ENCODE results near the gene CRHR2.
"Not testable (repeated sequence)": the region's sequence is repeated elsewhere in the genome, so short reads cannot be mapped to it uniquely, and the experiment has no call there.

Gene CRHR2

DNA sequence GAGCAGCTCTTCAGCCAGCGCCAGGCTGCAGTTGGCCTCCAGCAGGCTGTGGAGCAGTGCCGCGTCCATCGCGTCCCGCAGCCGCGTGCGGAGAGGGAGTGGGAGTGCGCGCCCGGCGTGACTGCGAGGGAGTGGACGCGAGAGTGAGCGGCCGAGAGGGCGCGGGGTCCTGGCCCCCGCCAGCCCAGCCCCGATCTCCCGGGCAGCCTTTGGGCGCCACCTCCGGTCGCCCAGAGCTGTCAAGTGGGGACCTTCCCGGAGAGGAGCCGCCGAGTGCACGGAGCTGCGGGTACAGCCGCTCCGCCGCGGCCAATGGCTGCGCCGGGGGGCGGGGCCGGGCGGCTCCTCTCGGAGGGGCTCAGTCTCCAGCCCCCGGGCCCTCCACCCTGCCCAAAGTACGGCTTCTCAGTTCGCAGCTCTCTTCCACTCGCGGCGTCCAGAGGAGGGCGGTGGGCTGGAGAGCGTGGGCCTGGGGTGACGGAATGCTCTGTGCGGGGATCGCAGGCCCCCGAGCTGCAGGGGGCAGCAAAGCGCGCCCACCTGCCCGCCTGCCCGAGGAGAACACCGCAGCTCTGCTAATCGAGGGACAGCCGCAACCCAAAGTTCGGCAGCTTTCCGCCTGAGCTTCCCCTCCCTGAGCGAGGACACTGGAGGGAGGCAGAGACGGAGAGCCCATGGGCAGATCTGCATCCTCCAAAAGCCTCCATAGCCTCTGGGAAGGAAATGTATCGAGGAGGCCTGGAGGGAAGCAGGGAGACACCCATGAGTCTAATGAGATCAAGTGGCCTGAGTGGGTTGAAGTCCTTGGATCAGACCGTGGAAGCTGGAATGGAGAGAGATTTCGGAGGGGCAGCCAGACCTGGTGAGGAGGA is at the start of gene CRHR2:
TSS of gene CRHR2 (minus strand) at position 245 of the 872 bp plus-strand sequence. CDS start at position 69, 176 bp downstream.
- DNase-seq, result no peak

DNA sequence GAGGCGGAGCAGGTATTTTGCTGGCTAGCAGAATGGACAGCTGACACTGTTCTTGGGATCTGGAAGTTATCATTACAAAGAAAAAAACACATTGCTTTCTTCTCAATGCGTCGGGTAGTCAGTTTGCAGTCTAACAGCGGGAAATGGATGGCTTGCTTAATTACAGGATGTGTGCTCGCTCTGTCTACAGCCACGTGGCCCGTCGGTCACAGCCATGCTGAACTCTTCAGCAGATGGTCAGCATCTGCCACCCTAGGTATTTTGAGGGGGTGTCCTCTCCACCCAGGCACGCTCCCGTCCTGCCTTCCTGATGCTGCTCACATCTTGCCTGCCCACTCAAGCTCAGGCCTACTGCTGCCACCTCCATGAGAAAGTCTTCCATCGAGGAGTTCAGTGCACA is 49.3 kb upstream of the CRHR2 start:
- no peak for DNase-seq

GRCh38 chr7:30730996-30731395 is 48.7 kb upstream of the CRHR2 start:
- no peak for DNase-seq

GRCh38 chr7:30730097-30730496 is 47.8 kb upstream of the CRHR2 start:
- DNase-seq, result no peak

DNA sequence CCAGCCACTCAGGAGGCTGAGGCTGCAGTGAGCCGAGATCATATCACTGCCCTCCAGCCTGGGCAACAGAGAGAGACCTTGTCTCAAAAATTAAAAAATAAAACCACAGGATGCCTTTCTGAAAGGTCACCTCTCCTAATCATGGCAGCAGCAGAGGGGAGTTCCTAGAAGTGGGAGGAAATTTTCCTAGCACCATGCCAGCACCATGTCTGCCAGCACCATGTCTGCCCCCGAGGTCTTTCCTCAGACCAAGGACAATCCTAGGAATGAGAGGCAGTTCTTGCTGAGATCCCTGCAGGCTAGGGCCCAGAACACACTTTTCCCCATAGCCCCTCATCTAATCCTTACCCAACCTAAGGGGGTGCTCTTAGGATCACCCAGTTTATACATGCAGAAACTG is 47.4 kb upstream of the CRHR2 start:
- DNase-seq, result no peak

DNA sequence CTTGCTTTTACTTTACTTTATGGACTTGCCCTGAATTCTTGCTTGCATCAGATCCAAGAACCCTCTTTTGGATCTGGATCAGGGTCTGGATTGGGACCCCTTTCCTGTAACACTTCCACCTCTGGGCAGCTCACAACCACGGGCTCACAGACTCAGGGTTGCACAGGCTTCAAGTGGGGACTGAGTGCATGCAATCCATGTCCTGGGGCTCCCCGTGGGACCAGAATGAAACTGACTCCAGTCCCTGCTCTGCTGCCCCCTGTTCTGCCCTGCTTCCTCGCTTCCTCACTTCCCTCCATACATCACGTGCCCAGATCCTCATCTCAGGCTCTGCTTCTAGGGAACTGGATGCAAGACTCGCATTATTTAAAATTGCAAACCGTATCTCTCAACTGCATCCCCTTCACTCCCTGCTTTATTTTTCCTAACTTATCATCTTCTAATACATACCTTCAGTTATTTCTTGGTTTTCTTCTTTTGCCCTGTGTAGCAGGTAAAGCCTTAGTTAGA is 46.4 kb upstream of the CRHR2 start:
- no peak for DNase-seq

GRCh38 chr7:30727061-30727945 is 45.0 kb upstream of the CRHR2 start:
- DNase-seq, result peak; percentile 26

DNA sequence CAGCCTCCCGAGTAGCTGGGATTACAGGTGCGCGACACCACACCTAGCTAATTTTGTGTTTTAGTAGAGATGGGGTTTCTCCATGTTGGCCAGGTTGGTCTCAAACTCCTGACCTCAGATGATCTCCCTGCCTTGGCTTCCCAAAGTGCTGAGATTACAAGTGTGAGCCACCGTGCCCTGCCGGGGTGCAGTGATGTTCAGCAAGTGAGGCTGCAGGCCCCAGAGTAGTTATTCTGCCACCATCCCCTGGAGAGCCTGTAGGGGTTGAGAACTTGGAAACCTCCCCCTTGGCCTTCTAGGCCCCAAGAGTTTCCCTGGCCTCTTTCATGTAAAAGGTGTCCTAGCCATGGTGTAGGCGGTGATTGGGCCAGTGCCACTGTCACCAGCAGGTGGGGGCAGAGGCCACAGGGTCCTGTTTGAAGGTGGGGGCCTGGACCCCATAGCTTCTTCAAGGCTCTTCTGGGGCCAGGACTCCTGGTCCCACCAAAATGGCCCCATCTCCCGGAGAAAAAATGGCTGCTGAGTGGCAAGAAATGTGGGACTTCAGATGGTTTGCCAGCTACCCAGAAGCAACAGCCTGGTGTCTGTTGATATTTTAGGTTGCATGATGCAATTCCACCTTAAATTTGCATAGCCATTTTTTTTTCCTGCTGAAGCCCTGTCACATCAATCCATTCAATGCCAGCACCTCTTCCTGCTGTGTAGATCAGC is 44.2 kb upstream of the CRHR2 start:
- DNase-seq, result no peak

- no peak for DNase-seq
Observed at GRCh38 chr7:30723776-30724175, 41.5 kb upstream of the CRHR2 start.

DNA sequence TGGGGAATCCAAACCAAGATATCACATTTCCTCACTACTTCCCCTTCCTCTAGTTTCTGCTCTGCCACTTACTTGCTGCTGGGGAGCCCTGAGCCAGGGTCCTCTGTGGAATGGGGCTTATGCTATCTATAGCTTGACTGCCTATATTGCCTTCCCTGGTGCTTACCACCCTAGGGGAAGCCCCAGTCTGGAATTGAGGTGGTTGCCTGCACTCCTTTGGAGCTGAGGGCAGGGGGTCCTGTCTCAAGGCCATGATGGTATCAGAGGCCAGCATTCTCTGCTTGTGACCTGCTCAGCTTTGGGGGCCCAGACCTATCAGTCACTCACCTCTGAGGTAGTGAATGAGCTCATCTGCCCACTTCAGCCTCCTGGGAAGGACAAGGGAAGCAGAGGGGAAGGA is 40.4 kb upstream of the CRHR2 start:
- no peak for DNase-seq

DNA sequence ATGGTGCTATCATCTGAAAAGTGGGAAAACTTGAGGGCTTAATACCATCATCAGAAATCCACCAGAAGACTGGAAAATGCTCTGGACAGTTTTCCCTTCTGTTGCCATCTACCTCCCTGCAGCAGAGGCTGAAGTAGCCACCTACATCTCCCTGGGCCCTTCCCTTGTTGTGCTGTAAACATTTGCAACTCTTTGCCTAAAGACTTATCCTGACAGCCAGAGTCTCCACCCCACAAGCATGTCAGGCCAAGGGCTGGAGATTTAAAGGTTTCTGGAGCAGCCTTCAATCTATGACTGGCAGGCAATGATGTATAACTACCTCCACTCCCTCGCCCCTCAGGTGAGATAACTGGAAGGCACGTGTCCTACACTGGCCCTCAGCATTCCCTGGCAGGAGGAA is 39.9 kb upstream of the CRHR2 start:
- DNase-seq, result no peak

- no peak for DNase-seq
Observed at GRCh38 chr7:30721211-30721610, 39.0 kb upstream of the CRHR2 start.

DNA sequence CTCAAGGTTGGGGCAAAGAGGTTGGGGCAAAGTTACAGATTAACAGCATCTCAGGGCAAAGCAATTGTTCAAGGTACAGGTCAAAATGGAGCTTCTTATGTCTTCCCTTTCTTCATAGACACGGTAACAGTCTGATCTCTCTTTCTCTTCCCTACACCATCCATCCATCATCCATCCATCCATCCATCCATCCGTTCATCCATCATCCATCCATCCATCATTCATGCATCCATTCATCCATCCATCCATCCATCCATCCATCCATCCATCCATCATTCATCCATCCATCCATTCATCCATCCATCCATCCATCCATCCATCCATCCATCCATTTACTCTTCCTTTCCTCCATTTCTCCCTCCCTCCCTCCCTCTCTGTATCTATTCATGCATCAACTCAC is 37.2 kb upstream of the CRHR2 start:
- DNase-seq, result not testable (repeated sequence)

- DNase-seq, result no peak
Observed at GRCh38 chr7:30717181-30717580, 34.9 kb upstream of the CRHR2 start.

- DNase-seq, result no peak
Observed at GRCh38 chr7:30714129-30714528, 31.9 kb upstream of the CRHR2 start.

DNA sequence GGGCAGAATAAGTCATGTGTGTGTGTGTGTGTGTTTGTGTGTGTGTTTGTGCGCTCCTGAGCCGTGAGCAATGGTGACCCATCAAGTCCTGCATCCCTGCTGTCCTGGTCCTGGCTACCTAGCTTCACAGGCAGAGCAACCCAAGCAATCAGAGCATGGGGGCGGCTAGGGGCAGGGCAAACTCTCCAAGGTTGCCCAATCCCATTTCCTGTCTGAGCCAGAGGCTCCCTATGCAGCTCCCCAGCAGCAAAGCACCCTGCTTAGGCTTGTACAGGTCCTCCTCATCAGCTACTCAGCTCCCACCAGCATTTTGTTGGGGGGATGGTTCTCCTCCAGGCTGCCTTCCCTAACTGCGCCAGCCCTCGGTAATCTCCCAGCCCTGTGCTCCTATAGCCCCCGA is 31.1 kb upstream of the CRHR2 start:
- DNase-seq, result no peak

DNA sequence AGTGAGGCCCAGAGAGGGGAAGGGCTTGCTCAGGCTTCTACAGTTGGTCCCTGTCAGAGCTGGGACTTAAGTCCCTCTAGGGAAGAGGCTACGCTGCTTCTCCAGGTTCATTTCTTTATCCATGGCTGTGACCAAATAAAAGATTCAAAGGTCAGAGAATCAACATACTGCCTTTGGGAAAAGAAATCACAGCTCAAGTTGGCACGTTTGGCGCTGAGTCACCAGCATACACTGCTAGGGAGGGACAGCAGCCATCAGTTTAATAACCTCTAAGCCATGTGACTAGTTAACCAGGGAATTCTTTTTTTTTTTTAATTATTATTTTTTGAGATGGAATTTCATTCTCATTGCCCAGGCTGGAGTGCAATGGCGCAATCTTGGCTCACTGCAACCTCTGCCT is 28.4 kb upstream of the CRHR2 start:
- no peak for DNase-seq

GRCh38 chr7:30709549-30709948 is 27.3 kb upstream of the CRHR2 start:
- no peak for DNase-seq

GRCh38 chr7:30708983-30709382 is 26.7 kb upstream of the CRHR2 start:
- DNase-seq, result no peak

GRCh38 chr7:30708412-30708811 is 26.2 kb upstream of the CRHR2 start:
- DNase-seq, result no peak

- no peak for DNase-seq
Observed at GRCh38 chr7:30707391-30708357, 25.4 kb upstream of the CRHR2 start.

- no peak for DNase-seq
Observed at GRCh38 chr7:30706908-30707307, 24.7 kb upstream of the CRHR2 start.

Data from activated CD4-positive, alpha-beta T cell treated with anti-CD3 and anti-CD28 coated beads for 1 hour (primary cell).